CD4-positive, alpha-beta T cell treated with Interleukin-15 for 4 hours (primary cell): ENCODE data around the gene SLC44A3.
"Not testable (repeated sequence)": the region's sequence is repeated elsewhere in the genome, so short reads cannot be mapped to it uniquely, and the experiment has no call there.

Source experiments
- DNase-seq: peaks from one replicate; pipeline ENCODE4 v3.0.0-alpha.2; 2020; ENCODE audit warnings: low spot score

Gene SLC44A3

GRCh38 chr1:94803106-94803505 lies 17.1 kb upstream of the SLC44A3 start:
- no peak for DNase-seq

- no peak for DNase-seq
These were observed 16.4 kb upstream of the SLC44A3 start for GRCh38 chr1:94803517-94804441.

GRCh38 chr1:94804442-94804837 lies 15.7 kb upstream of the SLC44A3 start:
- no peak for DNase-seq

DNA sequence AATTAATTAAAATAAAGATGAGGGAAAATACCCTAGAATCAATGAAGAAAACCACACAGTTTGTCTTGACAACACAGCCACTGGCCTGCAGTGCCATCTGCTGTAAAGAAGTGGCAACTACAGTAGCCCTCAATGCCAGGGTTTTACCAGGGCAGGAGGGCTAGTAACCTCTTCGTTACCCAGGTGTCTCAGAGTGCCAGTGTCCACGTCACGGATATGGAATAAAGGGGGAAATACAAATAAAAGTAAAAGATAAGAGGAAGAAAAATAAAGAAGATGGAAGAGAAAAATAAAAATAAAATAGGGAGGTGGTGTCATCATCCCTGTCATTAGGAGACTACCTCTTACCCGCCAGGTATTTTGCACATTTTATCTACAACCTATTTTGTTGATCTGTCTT lies 14.2 kb upstream of the SLC44A3 start:
- peak; percentile 55 for DNase-seq

- DNase-seq, result no peak
These were observed 13.7 kb upstream of the SLC44A3 start for GRCh38 chr1:94806441-94806871.

DNA sequence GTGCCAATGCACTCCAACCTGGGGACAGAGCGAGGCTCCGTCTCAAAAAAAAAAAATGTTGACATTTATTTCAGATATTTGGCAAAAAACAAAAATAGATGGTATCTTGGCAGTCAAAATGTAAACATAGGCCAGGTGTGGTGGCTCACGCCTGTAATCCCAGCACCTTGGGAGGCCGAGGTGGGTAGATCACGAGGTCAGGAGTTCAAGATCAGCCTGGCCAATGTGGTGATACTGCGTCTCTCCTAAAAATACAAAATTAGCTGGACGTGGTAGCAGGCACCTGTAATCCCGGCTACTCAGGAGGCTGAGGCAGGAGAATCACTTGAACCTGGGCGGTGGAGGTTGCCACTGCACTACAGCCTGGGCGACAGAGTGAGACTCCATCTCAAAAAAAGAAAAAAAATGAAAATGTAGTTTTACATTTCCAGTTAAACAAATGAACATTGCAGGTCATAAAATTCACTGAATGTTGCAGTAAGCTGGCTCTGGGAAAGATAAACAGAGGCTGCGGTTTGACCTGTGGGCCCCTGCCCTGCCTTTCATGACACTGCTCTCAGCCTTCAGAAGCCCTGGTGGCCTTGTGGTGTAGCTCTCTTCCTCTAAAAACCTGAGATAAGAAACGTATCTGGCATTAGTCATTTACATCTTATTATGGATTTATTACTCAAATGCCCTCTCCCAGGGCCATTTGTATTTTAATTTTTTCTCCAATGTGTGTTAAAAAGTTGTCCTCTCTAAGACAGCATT lies 12.2 kb upstream of the SLC44A3 start:
- DNase-seq, result peak; percentile 4

GRCh38 chr1:94808669-94809068 lies 11.5 kb upstream of the SLC44A3 start:
- DNase-seq, result no peak

DNA sequence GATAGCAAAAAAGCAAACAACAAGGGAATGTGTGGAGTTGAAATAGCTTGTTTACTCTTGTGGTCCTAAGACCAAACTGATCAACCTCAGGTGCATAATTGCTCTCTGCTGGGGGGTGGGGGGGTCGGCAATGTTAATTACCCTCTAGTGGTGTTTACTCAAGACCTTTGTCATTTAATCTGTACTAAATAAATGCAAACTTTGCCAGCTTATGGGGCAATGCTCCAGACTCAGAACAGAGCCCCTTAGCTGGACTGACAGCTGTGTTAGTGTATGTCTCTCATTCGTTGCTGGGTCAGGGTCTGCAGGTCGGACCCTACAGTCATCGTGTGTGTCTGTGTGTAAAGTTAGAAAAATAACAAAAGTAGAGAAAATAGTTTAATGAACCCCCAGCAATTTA lies 7.2 kb upstream of the SLC44A3 start:
- DNase-seq, result no peak

- no peak for DNase-seq
These were observed 4.1 kb upstream of the SLC44A3 start for GRCh38 chr1:94816030-94816429.

GRCh38 chr1:94817712-94818111 lies 2.4 kb upstream of the SLC44A3 start:
- DNase-seq, result no peak

DNA sequence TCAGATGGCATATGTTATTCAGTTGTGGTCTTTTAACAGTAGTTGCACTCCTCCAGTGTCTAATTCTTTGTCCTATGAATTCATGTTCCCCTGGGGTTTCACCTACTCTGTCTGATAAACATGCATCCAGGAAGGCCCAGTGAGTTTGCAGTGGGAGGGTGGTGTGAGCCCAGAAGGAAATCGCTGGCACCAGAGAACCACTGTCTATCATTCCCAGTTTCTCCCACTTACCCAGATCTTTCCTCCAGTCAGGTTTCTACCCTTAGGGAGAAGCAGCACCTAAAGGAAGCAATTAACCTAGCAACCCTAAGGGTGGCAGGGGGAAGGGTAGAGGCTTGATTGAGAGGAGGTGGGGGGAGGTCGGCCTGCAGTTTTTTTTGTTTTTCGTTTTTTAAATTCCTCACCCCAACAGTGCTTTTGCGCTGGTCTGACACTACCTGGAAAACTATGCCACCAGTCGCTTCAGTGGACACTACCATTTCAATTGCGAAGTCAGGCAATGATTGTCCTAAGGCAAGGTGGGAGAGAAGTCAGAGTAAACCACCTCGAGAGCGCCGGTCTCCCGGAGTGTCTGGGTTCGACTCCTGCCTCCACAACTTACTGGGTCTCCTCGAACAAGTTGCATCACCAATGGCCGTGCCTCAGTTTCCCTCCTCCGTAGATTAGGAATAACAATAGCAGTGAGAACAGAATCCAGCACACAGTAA lies 766 bp upstream of the SLC44A3 start:
- DNase-seq, result no peak

GRCh38 chr1:94820936-94821335 lies 779 bp downstream of the SLC44A3 start:
- no peak for DNase-seq

DNA sequence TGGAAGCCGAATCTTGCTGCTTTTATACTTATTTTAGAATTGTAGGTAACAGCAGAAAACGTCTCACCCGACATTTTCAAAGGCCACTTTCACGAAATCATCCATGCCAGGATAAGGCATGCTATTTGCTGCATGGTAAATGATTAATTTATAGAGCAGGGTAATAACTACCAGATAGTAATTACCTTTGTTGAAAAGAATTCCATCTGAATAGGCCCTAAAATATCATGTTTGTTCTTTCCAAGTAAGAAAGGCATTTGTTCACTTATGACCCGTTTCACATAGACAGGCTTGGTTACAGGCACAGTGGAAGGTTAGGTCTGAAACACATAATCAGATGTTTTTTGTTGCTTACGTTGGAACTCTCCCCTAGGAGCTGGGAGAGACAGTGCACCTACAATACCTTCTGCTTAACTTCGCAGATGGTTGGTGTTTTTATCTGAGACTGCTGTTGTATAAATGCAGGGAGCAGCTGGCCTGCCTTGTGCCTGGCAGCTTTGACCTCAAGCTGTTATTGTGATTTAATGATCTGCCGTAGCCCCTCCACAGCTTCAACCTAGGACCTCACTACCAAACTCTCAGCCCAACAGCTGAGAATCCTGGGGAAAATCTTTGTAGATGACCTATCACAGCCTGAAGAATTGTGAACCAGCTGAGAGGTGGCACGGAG lies 1.6 kb downstream of the SLC44A3 start:
- DNase-seq, result no peak

- DNase-seq, result no peak
These were observed 3.0 kb downstream of the SLC44A3 start for GRCh38 chr1:94823116-94823515.

DNA sequence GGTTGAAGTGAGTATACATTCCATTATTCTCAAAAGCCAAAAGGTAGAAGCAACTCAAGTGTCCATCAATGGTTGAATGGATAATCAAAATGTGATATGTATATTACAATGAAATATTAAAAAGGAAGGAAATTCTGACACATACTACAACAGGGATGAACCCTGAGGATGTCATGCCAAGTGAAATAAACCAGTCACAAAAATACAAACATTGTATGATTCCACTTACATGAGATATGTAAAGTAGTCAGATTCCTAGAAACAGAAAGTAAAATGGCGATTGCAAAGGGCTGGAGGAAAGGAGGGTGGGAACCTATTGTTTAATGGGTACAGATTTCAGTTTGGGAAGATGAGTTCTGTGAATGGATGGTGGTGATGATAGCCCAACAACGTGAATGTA lies 5.8 kb downstream of the SLC44A3 start:
- no peak for DNase-seq

GRCh38 chr1:94827434-94827833 lies 7.3 kb downstream of the SLC44A3 start:
- DNase-seq, result no peak

DNA sequence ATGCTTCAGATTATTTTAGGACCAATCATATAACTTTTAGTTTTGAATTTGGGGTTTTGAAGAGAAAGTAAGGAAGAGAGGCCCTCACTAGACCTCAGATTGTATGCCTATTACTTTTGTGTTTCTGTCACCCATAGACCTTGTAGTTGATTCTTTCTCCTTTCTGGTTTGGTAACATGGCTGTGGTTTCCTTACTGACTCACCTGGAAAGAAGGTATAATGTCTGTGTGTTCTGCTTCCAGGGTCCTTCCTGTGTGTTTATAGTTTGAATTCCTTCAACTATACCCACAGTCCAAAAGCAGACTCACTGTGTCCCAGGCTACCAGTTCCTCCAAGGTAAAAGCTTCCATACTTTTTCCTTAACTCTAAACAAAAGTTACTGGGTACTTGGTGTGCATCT lies 8.1 kb downstream of the SLC44A3 start:
- no peak for DNase-seq

- no peak for DNase-seq
These were observed 11.5 kb downstream of the SLC44A3 start for GRCh38 chr1:94831641-94832040.

DNA sequence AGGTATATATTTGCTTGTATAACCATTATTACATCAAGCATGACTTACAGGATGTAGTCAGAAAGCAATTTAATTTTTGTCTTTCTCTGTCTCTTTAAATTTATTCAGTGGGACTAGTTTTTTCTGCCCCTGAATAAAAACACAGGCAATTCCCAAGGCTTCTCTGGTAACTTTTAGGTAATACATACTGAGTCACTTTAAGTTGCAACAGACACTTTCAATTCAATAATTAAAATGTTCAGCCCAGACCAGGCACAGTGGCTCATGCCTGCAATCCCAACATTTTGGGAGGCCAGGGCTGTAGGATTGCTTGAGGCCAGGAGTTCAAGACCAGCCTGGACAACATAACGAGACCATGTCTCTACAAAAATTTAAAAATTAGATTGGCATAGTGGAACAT lies 12.3 kb downstream of the SLC44A3 start:
- DNase-seq, result no peak

DNA sequence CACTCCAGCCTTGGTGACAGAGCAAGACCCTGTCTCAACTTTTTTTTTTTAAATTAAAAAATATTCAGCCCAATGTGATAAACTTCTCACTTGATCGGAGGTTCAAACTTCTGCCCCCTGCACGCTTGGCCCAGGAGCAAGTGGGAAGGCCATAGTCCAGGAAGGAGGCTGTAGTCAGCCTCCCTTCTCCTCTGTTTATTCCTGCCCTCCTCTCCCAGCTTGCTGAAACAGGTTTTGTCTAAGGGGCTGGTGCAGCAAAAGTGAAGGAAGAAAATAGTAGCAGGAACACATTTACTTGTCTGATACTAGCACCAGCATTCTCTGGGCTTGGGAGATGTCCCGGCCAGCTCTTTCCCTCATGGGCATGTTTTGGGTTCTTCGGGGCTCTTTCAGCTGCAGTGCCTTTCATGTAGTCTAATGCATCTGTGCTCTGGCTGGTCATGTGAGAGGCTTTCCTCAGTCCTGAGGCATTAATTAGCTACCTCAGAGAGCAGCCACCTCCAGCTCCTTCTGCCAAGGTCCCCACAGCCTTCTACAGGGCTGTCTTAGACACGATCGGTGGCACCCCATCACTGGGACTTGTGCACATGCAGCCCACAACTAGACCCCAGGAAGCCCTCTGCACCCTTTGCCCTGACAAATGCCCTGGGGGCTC lies 12.9 kb downstream of the SLC44A3 start:
- DNase-seq, result no peak

GRCh38 chr1:94836891-94837290 lies 16.7 kb downstream of the SLC44A3 start:
- DNase-seq, result no peak

- DNase-seq, result not testable (repeated sequence)
These were observed 20.2 kb downstream of the SLC44A3 start for GRCh38 chr1:94840381-94840780.
